Stimulated activated CD8-positive, alpha-beta memory T cell treated with anti-CD3 and anti-CD28 coated beads, Interleukin-7, amount 100 ng/mL, for 4 hours (primary cell): ENCODE results near the gene COL20A1.

ENCODE experiments used
- DNase-seq, 2 donors: peaks; one replicate each; pipeline ENCODE4 v3.0.0-alpha.2; 2020; ENCODE audit warnings: low read depth in 2 of 2

Gene COL20A1

GRCh38 chr20:63350196-63350595 is 57.2 kb downstream of the COL20A1 start:
- DNase-seq: no peak

- DNase-seq: no peak
These were observed 57.8 kb downstream of the COL20A1 start for GRCh38 chr20:63350597-63351325.

- no peak for DNase-seq
These were observed 58.3 kb downstream of the COL20A1 start for GRCh38 chr20:63351326-63351700.

GRCh38 chr20:63351811-63352591 is 59.0 kb downstream of the COL20A1 start:
- no peak for DNase-seq

- DNase-seq: no peak
These were observed 59.8 kb downstream of the COL20A1 start for GRCh38 chr20:63352811-63353221.

GRCh38 chr20:63354636-63355350 is 61.8 kb downstream of the COL20A1 start:
- no peak for DNase-seq

- no peak for DNase-seq
These were observed 62.9 kb downstream of the COL20A1 start for GRCh38 chr20:63355781-63356295.

- no peak for DNase-seq
These were observed 63.5 kb downstream of the COL20A1 start for GRCh38 chr20:63356511-63356910.

GRCh38 chr20:63356931-63357879 is 64.2 kb downstream of the COL20A1 start:
- no peak for DNase-seq

GRCh38 chr20:63357921-63358905 is 65.2 kb downstream of the COL20A1 start:
- no peak for DNase-seq

GRCh38 chr20:63359164-63359934 is 66.4 kb downstream of the COL20A1 start:
- DNase-seq: no peak

- DNase-seq: no peak
These were observed 67.2 kb downstream of the COL20A1 start for GRCh38 chr20:63359937-63360849.

- no peak for DNase-seq
These were observed 68.0 kb downstream of the COL20A1 start, which contains the start of gene CHRNA4 for GRCh38 chr20:63360850-63361518. Gene CHRNA4 (minus strand): TSS chr20:63361349. CDS start chr20:63361165, 184 bp downstream.

- DNase-seq: no peak
These were observed 68.8 kb downstream of the COL20A1 start for GRCh38 chr20:63361519-63362435.

GRCh38 chr20:63362436-63363009 is 69.5 kb downstream of the COL20A1 start:
- no peak for DNase-seq
